H9 (cell line): ENCODE data around the gene ZNF215. TPM values are rescaled to one million over a fixed set of nuclear protein-coding genes. Genes with fewer than 3 reads are reported as not detected.

ENCODE experiments used
- DNase-seq: peaks from one replicate; pipeline ENCODE4 v3.0.0-alpha.2; 2017
- H2AFZ ChIP-seq: one replicate; pipeline ENCODE4 v1.6.1; 2013; ENCODE audit warnings: mild to moderate bottlenecking, low read length, control low read depth, moderate library complexity
- H2AK5ac ChIP-seq: 2 replicates; pipeline ENCODE4 v1.6.1; 2013; ENCODE audit warnings: low read length, control low read depth, mixed read lengths; ENCODE audit not compliant: insufficient read length
- H2BK120ac ChIP-seq: one replicate; pipeline ENCODE4 v1.6.1; 2013; ENCODE audit warnings: low read depth, mild to moderate bottlenecking, low read length, control low read depth, inconsistent platforms; ENCODE audit not compliant: poor library complexity, severe bottlenecking
- H2BK12ac ChIP-seq: 2 replicates; pipeline ENCODE4 v1.6.1; 2013; ENCODE audit warnings: low read length, control low read depth, mixed read lengths, low read depth; ENCODE audit not compliant: insufficient read length
- H2BK15ac ChIP-seq: 2 replicates; pipeline ENCODE4 v1.6.1; 2013; ENCODE audit warnings: low read depth, low read length, control low read depth
- H2BK20ac ChIP-seq: one replicate; pipeline ENCODE4 v1.6.1; 2013; ENCODE audit warnings: low read depth, mild to moderate bottlenecking, low read length, control low read depth, inconsistent platforms; ENCODE audit not compliant: poor library complexity, severe bottlenecking
- H2BK5ac ChIP-seq: 2 replicates; pipeline ENCODE4 v1.6.1; 2013; ENCODE audit warnings: low read length, control low read depth, mixed read lengths; ENCODE audit not compliant: insufficient read length
- H3K14ac ChIP-seq: 2 replicates; pipeline ENCODE4 v1.6.1; 2013; ENCODE audit warnings: low read length, control low read depth; ENCODE audit not compliant: insufficient read depth
- H3K18ac ChIP-seq: 2 replicates; pipeline ENCODE4 v1.6.1; 2013; ENCODE audit warnings: low read depth, mild to moderate bottlenecking, mixed read lengths, low read length, control low read depth; ENCODE audit not compliant: insufficient read length
- H3K23ac ChIP-seq: 2 replicates; pipeline ENCODE4 v1.6.1; 2013; ENCODE audit warnings: low read length, control low read depth, mixed read lengths, low read depth; ENCODE audit not compliant: insufficient read length
- H3K23me2 ChIP-seq: 2 replicates; pipeline ENCODE4 v1.6.1; 2013; ENCODE audit warnings: low read depth, mild to moderate bottlenecking, mixed read lengths, low read length, control low read depth; ENCODE audit not compliant: insufficient read length, poor library complexity, severe bottlenecking
- H3K27ac ChIP-seq: 2 replicates; pipeline ENCODE4 v1.5.1; 2013; ENCODE audit warnings: low read length, control low read depth, mixed read lengths, low read depth; ENCODE audit not compliant: insufficient read length
- H3K27me3 ChIP-seq: 2 replicates; pipeline ENCODE4 v1.6.1; 2013; ENCODE audit warnings: low read length, control low read depth, inconsistent platforms; ENCODE audit not compliant: insufficient read depth
- H3K4ac ChIP-seq: 2 replicates; pipeline ENCODE4 v1.6.1; 2013; ENCODE audit warnings: low read depth, mild to moderate bottlenecking, control low read depth, inconsistent platforms, low read length, moderate library complexity
- H3K4me1 ChIP-seq: 2 replicates; pipeline ENCODE4 v1.6.1; 2013; ENCODE audit warnings: low read length, control low read depth, inconsistent platforms; ENCODE audit not compliant: insufficient read depth
- H3K4me2 ChIP-seq: 2 replicates; pipeline ENCODE4 v1.6.1; 2013; ENCODE audit warnings: low read length, control low read depth, mixed read lengths; ENCODE audit not compliant: insufficient read length, insufficient read depth
- H3K56ac ChIP-seq: 2 replicates; pipeline ENCODE4 v1.6.1; 2013; ENCODE audit warnings: low read depth, mild to moderate bottlenecking, mixed read lengths, low read length, control low read depth; ENCODE audit not compliant: insufficient read length
- H3K79me1 ChIP-seq: 2 replicates; pipeline ENCODE4 v1.6.1; 2013; ENCODE audit warnings: low read depth, mild to moderate bottlenecking, moderate library complexity, low read length, control low read depth, inconsistent platforms; ENCODE audit not compliant: insufficient read depth, poor library complexity, severe bottlenecking
- H3K79me2 ChIP-seq: 2 replicates; pipeline ENCODE4 v1.6.1; 2013; ENCODE audit warnings: low read length, control low read depth, inconsistent platforms; ENCODE audit not compliant: insufficient read depth
- H3K9ac ChIP-seq: 2 replicates; pipeline ENCODE4 v1.6.1; 2013; ENCODE audit warnings: low read length, control low read depth, mixed read lengths; ENCODE audit not compliant: insufficient read length; ENCODE audit errors: extremely low read depth
- H3K9me3 ChIP-seq: one replicate; pipeline ENCODE4 v1.6.1; 2013; ENCODE audit warnings: low read depth, low read length, inconsistent platforms; ENCODE audit not compliant: control insufficient read depth
- H3T11ph ChIP-seq: one replicate; pipeline ENCODE4 v1.6.1; 2013; ENCODE audit warnings: mild to moderate bottlenecking, low read length, control low read depth, inconsistent platforms
- H4K20me1 ChIP-seq: one replicate; pipeline ENCODE4 v1.6.1; 2013; ENCODE audit not compliant: control insufficient read depth, insufficient read length, insufficient read depth
- H4K5ac ChIP-seq: 2 replicates; pipeline ENCODE4 v1.6.1; 2013; ENCODE audit warnings: low read depth, mild to moderate bottlenecking, mixed read lengths, low read length, control low read depth; ENCODE audit not compliant: insufficient read length
- H4K8ac ChIP-seq: replicated peaks from 2 replicates; pipeline ENCODE4 v1.6.1; 2013; ENCODE audit warnings: low read length, control low read depth, mixed read lengths, low read depth; ENCODE audit not compliant: insufficient read length
- H4K91ac ChIP-seq: 2 replicates; pipeline ENCODE4 v1.6.1; 2013; ENCODE audit warnings: low read depth, mild to moderate bottlenecking, moderate library complexity, mixed read lengths, low read length, control low read depth; ENCODE audit not compliant: insufficient read length
- H3K27ac Mint-ChIP-seq, 3 experiments: 2 replicates in 2 of 3; 3 replicates in 1 of 3; pipeline ENCODE4 v1.8.0; 2020 to 2021; ENCODE audit warnings: mixed read lengths in 3 of 3, mild to moderate bottlenecking in 1 of 3, moderate library complexity in 1 of 3
- H3K27me3 Mint-ChIP-seq: 2 replicates; pipeline ENCODE4 v1.8.0; 2021; ENCODE audit warnings: low read depth, mild to moderate bottlenecking, moderate library complexity, mixed read lengths
- H3K36me3 Mint-ChIP-seq, 3 experiments: 2 replicates in 2 of 3; 3 replicates in 1 of 3; pipeline ENCODE4 v1.8.0; 2020 to 2021; ENCODE audit warnings: low read depth in 3 of 3, mixed read lengths in 3 of 3; ENCODE audit not compliant: insufficient read depth in 1 of 3
- H3K4me1 Mint-ChIP-seq, 2 experiments: 2 replicates each; pipeline ENCODE4 v1.8.0; 2020; ENCODE audit warnings: mixed read lengths in 2 of 2
- H3K4me3 Mint-ChIP-seq, 2 experiments: 2 replicates in 1 of 2; 3 replicates in 1 of 2; pipeline ENCODE4 v1.8.0; 2020 to 2021; ENCODE audit warnings: mild to moderate bottlenecking in 2 of 2, mixed read lengths in 2 of 2, moderate library complexity in 1 of 2
- H3K9me3 Mint-ChIP-seq, 2 experiments: 2 replicates in 1 of 2; 3 replicates in 1 of 2; pipeline ENCODE4 v1.8.0; 2020; ENCODE audit warnings: mild to moderate bottlenecking in 2 of 2, mixed read lengths in 2 of 2, moderate library complexity in 1 of 2
- WGBS: extraction: QIAGEN DNeasy Blood & Tissue Kit; methylation state at CpG from one replicate; pipeline ENCODE4 v1.1.7; 2013; ENCODE audit warnings: missing lambda C conversion rate, low lambda C conversion rate, mixed read lengths; ENCODE audit not compliant: insufficient read length; ENCODE audit errors: extremely low coverage; 5-methylcytosine and 5-hydroxymethylcytosine counted together
- total RNA-seq: library from RNA; stranded (reverse); gene quantifications from 2 replicates; pipeline ENCODE4 v1.2.1, GENCODE V29; 2021
- TF ChIP-seq, protein P1 (sequence below): fragments of 200-600 bp; sonication (generic); conservative IDR thresholded peaks from 3 replicates; pipeline ENCODE4 v1.8.0; 2021; ENCODE audit warnings: antibody characterized with exemption, mild to moderate bottlenecking

Gene ZNF215
- total RNA-seq, 1 experiment from 2014 or later = 18.0 TPM

DNA sequence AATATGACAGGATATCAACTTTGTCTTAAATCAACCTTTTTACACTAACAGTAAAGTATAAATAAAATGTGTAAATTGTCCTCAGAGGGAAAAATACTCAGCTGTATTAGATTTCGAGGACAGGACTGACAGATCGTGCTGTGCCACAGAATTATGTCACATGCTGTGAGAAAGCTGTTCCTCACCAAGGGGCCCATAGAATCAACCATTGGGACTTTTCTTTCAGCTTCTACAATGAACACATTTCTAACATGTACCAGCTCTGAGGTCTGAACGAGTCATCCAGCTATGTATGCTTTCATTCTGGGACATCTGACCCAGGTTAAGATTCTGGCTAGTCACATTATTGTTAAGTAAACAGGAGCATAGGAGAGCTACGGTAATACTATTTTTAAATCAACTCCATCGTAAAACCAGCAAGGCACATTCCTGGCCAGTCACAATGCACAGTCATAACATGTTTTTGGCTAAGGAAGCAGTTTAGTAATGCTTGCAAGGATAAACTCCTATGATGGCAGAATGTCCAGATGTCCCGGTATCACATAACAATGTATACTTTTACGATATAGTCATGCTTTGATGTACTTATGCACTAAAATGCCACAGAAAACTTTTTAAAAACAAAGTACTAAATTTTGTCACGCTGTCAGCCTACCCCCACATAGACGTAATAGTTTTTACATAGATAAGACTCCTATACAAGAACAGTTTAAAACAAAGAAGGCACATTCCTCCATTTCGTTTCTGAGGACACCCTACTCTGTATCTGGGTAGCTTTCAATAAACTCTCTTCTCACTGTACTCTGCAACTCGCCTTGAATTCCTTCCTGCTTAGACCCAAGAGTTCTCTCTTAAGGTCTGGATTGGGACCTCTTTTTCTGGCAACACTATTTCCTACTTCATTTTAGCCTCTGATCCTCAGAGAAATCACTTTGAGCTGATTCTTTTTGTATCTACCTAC lies 66.5 kb downstream of the ZNF215 start:
- H3K4me1 ChIP-seq = no peaks in the 10 kb centered on the region
- H2BK20ac ChIP-seq = no peak overlapping the region
- no CpG with 5 or more reads among the region's 11 CpGs for WGBS
- TF ChIP-seq, protein P1, sequence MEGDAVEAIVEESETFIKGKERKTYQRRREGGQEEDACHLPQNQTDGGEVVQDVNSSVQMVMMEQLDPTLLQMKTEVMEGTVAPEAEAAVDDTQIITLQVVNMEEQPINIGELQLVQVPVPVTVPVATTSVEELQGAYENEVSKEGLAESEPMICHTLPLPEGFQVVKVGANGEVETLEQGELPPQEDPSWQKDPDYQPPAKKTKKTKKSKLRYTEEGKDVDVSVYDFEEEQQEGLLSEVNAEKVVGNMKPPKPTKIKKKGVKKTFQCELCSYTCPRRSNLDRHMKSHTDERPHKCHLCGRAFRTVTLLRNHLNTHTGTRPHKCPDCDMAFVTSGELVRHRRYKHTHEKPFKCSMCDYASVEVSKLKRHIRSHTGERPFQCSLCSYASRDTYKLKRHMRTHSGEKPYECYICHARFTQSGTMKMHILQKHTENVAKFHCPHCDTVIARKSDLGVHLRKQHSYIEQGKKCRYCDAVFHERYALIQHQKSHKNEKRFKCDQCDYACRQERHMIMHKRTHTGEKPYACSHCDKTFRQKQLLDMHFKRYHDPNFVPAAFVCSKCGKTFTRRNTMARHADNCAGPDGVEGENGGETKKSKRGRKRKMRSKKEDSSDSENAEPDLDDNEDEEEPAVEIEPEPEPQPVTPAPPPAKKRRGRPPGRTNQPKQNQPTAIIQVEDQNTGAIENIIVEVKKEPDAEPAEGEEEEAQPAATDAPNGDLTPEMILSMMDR = no peak
- DNase-seq = no peak
- H3K56ac ChIP-seq = no peak overlapping the region
- no peaks in the 10 kb centered on the region for H3K79me1 ChIP-seq
- H3K27me3 ChIP-seq = no peaks in the 10 kb centered on the region
- no peaks in the 10 kb centered on the region for H3K23me2 ChIP-seq
- H2BK5ac ChIP-seq = no peak overlapping the region
- H3K23ac ChIP-seq = no peak overlapping the region
- no peaks in the 10 kb centered on the region for H3K9me3 Mint-ChIP-seq
- no peak overlapping the region for H3K14ac ChIP-seq
- H4K8ac ChIP-seq = no peak overlapping the region
- no peak overlapping the region for H3T11ph ChIP-seq
- H3K27ac ChIP-seq = no peak overlapping the region
- H2BK15ac ChIP-seq = no peak overlapping the region
- no peaks in the 10 kb centered on the region for H3K9me3 ChIP-seq
- H2AFZ ChIP-seq = no peak overlapping the region
- H3K36me3 Mint-ChIP-seq = no peaks in the 10 kb centered on the region
- no peak overlapping the region for H4K91ac ChIP-seq
- no peaks in the 10 kb centered on the region for H4K20me1 ChIP-seq
- no peak overlapping the region for H2AK5ac ChIP-seq
- H3K27me3 Mint-ChIP-seq = no peaks in the 10 kb centered on the region
- H2BK120ac ChIP-seq = no peak overlapping the region
- H3K4ac ChIP-seq = no peak overlapping the region
- no peak overlapping the region for H4K5ac ChIP-seq
- no peaks in the 10 kb centered on the region for H3K79me2 ChIP-seq
- H3K18ac ChIP-seq = no peak overlapping the region
- H2BK12ac ChIP-seq = no peak overlapping the region
- H3K4me3 Mint-ChIP-seq = no peak overlapping the region
- no peak overlapping the region for H3K9ac ChIP-seq
- H3K4me1 Mint-ChIP-seq = no peaks in the 10 kb centered on the region
- no peak overlapping the region for H3K27ac Mint-ChIP-seq
- H3K4me2 ChIP-seq = no peak overlapping the region
